VCaP (cell line): ENCODE data around the gene C11orf86.
"Not testable (repeated sequence)": the region's sequence is repeated elsewhere in the genome, so short reads cannot be mapped to it uniquely, and the experiment has no call there.

ENCODE experiments used
- H3K27ac ChIP-seq: fragments of 450-650 bp; 2 replicates; pipeline ENCODE4 v1.5.1; 2017
- CTCF ChIP-seq: fragments of 450-650 bp; conservative IDR thresholded peaks from 2 replicates; pipeline ENCODE4 v1.5.1; 2017; ENCODE audit warnings: mild to moderate bottlenecking, moderate library complexity

Gene C11orf86

GRCh38 chr11:66958232-66958955 is 16.7 kb upstream of the C11orf86 start, which contains the start of gene PC:
Gene PC (minus strand): TSS chr11:66958383. CDS start chr11:66872159, 86,224 bp downstream.
- no peak for TF ChIP-seq CTCF
- peak within 1 kb of the TSS; percentile 82 for H3K27ac ChIP-seq

GRCh38 chr11:66958956-66959274 is 16.2 kb upstream of the C11orf86 start:
- TF ChIP-seq CTCF = no peak
- peak overlapping the region; percentile 82 for H3K27ac ChIP-seq

GRCh38 chr11:66961691-66962213 is 13.4 kb upstream of the C11orf86 start:
- not testable (repeated sequence) for H3K27ac ChIP-seq

- no peak for TF ChIP-seq CTCF
- H3K27ac ChIP-seq = no peak overlapping the region
Measured at GRCh38 chr11:66962247-66962646, 12.9 kb upstream of the C11orf86 start.

GRCh38 chr11:66962801-66963200 is 12.3 kb upstream of the C11orf86 start:
- H3K27ac ChIP-seq = no peak overlapping the region
- TF ChIP-seq CTCF = no peak

- H3K27ac ChIP-seq = no peak overlapping the region
- no peak for TF ChIP-seq CTCF
Measured at GRCh38 chr11:66964495-66964894, 10.6 kb upstream of the C11orf86 start.

GRCh38 chr11:66966351-66966750 is 8.8 kb upstream of the C11orf86 start:
- H3K27ac ChIP-seq = no peak overlapping the region
- TF ChIP-seq CTCF = no peak

GRCh38 chr11:66967670-66968425 is 7.3 kb upstream of the C11orf86 start:
- H3K27ac ChIP-seq = no peak overlapping the region
- no peak for TF ChIP-seq CTCF
